ENCODE results near the gene CADM4. TPM values are rescaled to one million over a fixed set of nuclear protein-coding genes. Genes with fewer than 3 reads are reported as not detected.

The CADM4 gene
- total and polyA plus RNA-seq, 9 of the 15 experiments (the other 6 are each of a cell fraction or from before 2014, with no cell fraction given), result 0.03 to 4.6 (median 1.3) TPM

DNA sequence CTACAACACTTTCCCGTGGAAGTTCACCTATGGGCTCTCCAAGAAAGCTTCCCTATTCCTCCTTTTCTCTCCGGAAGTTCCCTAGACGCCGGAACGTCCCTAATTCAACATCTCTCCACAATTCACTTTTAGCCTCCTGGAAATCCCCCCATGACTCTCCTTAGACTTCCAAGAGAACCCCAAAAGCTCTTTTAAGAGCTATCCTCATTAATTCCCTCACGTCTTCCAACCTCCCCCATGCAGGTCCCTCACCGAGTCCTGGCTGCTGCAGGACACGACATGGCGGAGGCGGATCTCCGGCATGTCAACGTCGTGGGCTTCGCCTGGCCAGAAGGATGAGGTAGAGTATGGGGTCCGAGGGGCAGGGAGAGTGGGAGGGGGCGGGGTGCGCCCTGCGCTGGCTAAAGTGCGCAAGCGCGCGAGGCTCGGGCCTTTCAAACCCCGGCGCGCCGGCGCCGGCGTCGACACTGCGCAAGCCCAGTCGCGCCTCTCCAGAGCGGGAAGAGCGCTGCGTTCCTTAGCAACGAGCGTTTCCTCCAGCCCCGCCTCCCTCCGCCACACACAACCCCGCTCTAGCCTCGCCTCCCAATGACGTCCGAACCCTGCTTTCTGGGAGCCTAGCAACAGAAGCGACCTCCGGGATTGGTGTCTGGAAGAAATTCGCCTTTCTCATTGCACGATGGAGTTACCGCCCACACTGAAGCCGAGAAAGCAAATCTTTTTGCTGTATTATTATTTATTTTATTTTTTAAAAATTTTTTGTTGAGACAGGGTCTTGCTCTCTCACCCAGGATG lies 64.3 kb downstream of the CADM4 start, which contains the start of the genes PINLYP and XRCC1 (continued):
- TF ChIP-seq, protein P1, sequence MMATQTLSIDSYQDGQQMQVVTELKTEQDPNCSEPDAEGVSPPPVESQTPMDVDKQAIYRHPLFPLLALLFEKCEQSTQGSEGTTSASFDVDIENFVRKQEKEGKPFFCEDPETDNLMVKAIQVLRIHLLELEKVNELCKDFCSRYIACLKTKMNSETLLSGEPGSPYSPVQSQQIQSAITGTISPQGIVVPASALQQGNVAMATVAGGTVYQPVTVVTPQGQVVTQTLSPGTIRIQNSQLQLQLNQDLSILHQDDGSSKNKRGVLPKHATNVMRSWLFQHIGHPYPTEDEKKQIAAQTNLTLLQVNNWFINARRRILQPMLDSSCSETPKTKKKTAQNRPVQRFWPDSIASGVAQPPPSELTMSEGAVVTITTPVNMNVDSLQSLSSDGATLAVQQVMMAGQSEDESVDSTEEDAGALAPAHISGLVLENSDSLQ (IDR thresholded peaks at IDR 0.05), result 0 out of 2 replicates have a peak, but pooled peaks have one; percentile 24
- TF ChIP-seq SRSF3 (IDR thresholded peaks at IDR 0.05; ENCODE audit: insufficient read depth, low read length), result no peak
- TF ChIP-seq RFX1 (IDR thresholded peaks at IDR 0.05), result peak; percentile 97
- no peak for TF ChIP-seq TCFL5 (CRISPR knock-in tag; conservative IDR thresholded peaks at IDR 0.05)
- TF ChIP-seq TAF1 (IDR thresholded peaks at IDR 0.05; ENCODE audit: control insufficient read depth, extremely low read depth, insufficient read depth, low read length, severe bottlenecking), result peak; percentile 54
- peak; percentile 77 for TF ChIP-seq FOXJ2 (tag; IDR thresholded peaks at IDR 0.05)
- peak; percentile 84 for TF ChIP-seq E2F4 (CRISPR knock-in tag; IDR thresholded peaks at IDR 0.05; ENCODE audit: low read depth)
- TF ChIP-seq ZNF586 (CRISPR knock-in tag; conservative IDR thresholded peaks at IDR 0.05), result no peak
- no peak for TF ChIP-seq MEF2D (tag; conservative IDR thresholded peaks at IDR 0.05; ENCODE audit: low read depth)
- no peak for TF ChIP-seq NCOA1 (IDR thresholded peaks at IDR 0.05; ENCODE audit: low read depth)
- TF ChIP-seq FOXA3 (CRISPR knock-in tag; conservative IDR thresholded peaks at IDR 0.05 in 1 of 2, IDR thresholded peaks at IDR 0.05 in 1 of 2), result peak in 1 of 2 experiments; percentile 3; a peak in 1 of 4 replicates
- no peak for TF ChIP-seq NONO (IDR thresholded peaks at IDR 0.05; ENCODE audit: low read depth in 2 of 2, low read length in 1 of 2)
- TF ChIP-seq, protein P2, sequence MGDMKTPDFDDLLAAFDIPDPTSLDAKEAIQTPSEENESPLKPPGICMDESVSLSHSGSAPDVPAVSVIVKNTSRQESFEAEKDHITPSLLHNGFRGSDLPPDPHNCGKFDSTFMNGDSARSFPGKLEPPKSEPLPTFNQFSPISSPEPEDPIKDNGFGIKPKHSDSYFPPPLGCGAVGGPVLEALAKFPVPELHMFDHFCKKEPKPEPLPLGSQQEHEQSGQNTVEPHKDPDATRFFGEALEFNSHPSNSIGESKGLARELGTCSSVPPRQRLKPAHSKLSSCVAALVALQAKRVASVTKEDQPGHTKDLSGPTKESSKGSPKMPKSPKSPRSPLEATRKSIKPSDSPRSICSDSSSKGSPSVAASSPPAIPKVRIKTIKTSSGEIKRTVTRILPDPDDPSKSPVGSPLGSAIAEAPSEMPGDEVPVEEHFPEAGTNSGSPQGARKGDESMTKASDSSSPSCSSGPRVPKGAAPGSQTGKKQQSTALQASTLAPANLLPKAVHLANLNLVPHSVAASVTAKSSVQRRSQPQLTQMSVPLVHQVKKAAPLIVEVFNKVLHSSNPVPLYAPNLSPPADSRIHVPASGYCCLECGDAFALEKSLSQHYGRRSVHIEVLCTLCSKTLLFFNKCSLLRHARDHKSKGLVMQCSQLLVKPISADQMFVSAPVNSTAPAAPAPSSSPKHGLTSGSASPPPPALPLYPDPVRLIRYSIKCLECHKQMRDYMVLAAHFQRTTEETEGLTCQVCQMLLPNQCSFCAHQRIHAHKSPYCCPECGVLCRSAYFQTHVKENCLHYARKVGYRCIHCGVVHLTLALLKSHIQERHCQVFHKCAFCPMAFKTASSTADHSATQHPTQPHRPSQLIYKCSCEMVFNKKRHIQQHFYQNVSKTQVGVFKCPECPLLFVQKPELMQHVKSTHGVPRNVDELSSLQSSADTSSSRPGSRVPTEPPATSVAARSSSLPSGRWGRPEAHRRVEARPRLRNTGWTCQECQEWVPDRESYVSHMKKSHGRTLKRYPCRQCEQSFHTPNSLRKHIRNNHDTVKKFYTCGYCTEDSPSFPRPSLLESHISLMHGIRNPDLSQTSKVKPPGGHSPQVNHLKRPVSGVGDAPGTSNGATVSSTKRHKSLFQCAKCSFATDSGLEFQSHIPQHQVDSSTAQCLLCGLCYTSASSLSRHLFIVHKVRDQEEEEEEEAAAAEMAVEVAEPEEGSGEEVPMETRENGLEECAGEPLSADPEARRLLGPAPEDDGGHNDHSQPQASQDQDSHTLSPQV (IDR thresholded peaks at IDR 0.05), result no peak
- no peak for TF ChIP-seq TEAD2 (tag; IDR thresholded peaks at IDR 0.05)
- peak; percentile 51 for TF ChIP-seq HNRNPK (IDR thresholded peaks at IDR 0.05; ENCODE audit: low read depth, low read length, poor library complexity, severe bottlenecking)
- TF ChIP-seq GATAD2B (IDR thresholded peaks at IDR 0.05; ENCODE audit: borderline replicate concordance), result no peak
- no peak for TF ChIP-seq BACH1 (tag; IDR thresholded peaks at IDR 0.05)
- TF ChIP-seq EGR1 (conservative IDR thresholded peaks at IDR 0.05), result peak; percentile 51; the same call in 1 of the 2 replicates
- peak in 1 of 2 experiments; percentile 90; a peak in 2 of 4 replicates for TF ChIP-seq HDAC1 (IDR thresholded peaks at IDR 0.05)
- peak; percentile 66 for TF ChIP-seq HNRNPLL (IDR thresholded peaks at IDR 0.05; ENCODE audit: low read depth, low read length, poor library complexity, severe bottlenecking)
- TF ChIP-seq ZFP30 (CRISPR knock-in tag; IDR thresholded peaks at IDR 0.05; ENCODE audit: borderline replicate concordance), result no peak
- no peak for TF ChIP-seq NR2F6 (CRISPR knock-in tag; IDR thresholded peaks at IDR 0.05)
